ENCODE results near the gene ZSCAN2. TPM values are rescaled to one million over a fixed set of nuclear protein-coding genes. Genes with fewer than 3 reads are reported as not detected.
A peak's percentile ranks its signal among the peaks of the same experiment; 100 is the strongest.

ZSCAN2 gene
- total and polyA plus RNA-seq, 10 of the 15 experiments (the other 5 are each of a cell fraction or from before 2014, with no cell fraction given) = 2.7 to 13.2 (median 8.6) TPM

- TF ChIP-seq ASH2L (IDR thresholded peaks at IDR 0.05; ENCODE audit: borderline replicate concordance, low read depth) (no peak), BCL3 (IDR thresholded peaks at IDR 0.05; ENCODE audit: borderline replicate concordance, insufficient read depth, low read depth, low read length, poor library complexity, severe bottlenecking) (no peak), ZBTB4 (CRISPR knock-in tag; IDR thresholded peaks at IDR 0.05) (no peak), KDM1A (IDR thresholded peaks at IDR 0.05; ENCODE audit: borderline replicate concordance) (no peak), WRNIP1 (IDR thresholded peaks at IDR 0.05; ENCODE audit: borderline replicate concordance, low read depth, low read length) (no peak), TCF7 (IDR thresholded peaks at IDR 0.05; ENCODE audit: borderline replicate concordance) (no peak), PAX8 (IDR thresholded peaks at IDR 0.05) (no peak), SKIL (IDR thresholded peaks at IDR 0.05; ENCODE audit: low read depth, poor library complexity, severe bottlenecking) (no peak), E2F8 (IDR thresholded peaks at IDR 0.05; ENCODE audit: low read depth, partially characterized antibody) (no peak), STAT1 (conservative IDR thresholded peaks at IDR 0.05) (no peak), SIN3A (IDR thresholded peaks at IDR 0.05; ENCODE audit: low read depth, low read length) (peak; percentile 65), MEF2B (IDR thresholded peaks at IDR 0.05; ENCODE audit: partially characterized antibody, poor library complexity, severe bottlenecking) (peak; percentile 20), LARP7 (IDR thresholded peaks at IDR 0.05) (peak; percentile 94), PAX5 (IDR thresholded peaks at IDR 0.05; ENCODE audit: borderline replicate concordance, low read depth, low read length) (no peak), NFXL1 (IDR thresholded peaks at IDR 0.05; ENCODE audit: borderline replicate concordance) (no peak)
These were observed at the start of gene ZSCAN2 (continued) for GRCh38 chr15:84600687-84601554.

Data from GM12878 (cell line).